Sigmoid colon (tissue), 4 donors: ENCODE measurements around the gene CRNKL1.

Experiments
- POLR2A ChIP-seq, 2 donors: fragments of 450-650 bp; IDR thresholded peaks; one replicate each; pipeline ENCODE4 v1.6.1; 2016; ENCODE audit warnings: antibody characterized with exemption in 2 of 2, mild to moderate bottlenecking in 2 of 2, moderate library complexity in 2 of 2
- POLR2AphosphoS5 ChIP-seq, 4 donors: sonication (generic); formaldehyde crosslinking; IDR thresholded peaks; one replicate each; pipeline ENCODE4 v1.6.1; 2017; ENCODE audit warnings: antibody characterized with exemption in 4 of 4
- TF ChIP-seq, protein P1 (sequence below), 4 experiments: fragments of 450-650 bp in 3 of 4; fragments of 200-600 bp in 1 of 4; IDR thresholded peaks; one replicate each; pipeline ENCODE4 v1.5.1; 2016 to 2019; ENCODE audit warnings: antibody characterized with exemption in 4 of 4, mild to moderate bottlenecking in 3 of 4, moderate library complexity in 2 of 4

DNA sequence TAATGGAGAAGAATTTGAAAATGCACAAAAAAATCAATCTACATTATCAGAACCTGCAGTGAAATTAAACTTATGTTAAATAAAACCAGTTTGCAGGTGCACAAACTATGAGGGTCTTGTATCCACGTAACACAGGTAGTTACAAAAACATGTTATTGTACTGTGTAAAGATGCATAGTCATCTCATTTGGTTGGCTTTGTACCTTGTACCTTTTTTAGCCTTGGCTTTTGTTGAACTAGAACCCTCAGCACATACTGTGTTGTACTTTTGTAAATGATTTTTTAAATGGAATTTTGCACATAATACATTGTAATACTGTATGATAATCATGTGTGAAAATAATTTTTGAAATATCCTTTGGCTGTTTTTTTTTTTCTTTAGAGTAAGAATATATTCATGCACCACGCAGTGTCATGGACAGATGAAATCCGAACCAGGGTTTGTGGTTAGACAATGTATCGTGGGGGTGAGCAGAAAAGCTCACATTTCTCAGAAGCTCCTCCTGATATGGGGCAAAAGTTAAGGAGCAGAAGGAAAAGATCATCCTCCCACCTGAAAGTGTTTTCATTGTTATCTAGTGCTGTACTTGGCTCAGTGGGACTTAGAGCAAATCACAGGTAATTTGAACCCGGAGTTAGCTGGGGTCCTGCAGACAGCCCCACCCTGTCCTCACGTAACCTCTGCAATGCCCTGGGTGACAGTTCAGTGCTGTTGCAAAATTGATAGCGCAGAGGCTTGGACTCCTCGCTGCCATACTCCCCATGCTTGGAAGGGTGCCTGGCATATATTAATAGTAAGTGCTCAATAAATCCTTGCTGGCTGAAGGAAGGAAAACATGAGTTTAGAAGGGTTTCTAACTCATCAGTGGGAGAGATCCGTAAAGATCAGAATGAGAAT is 49.9 kb downstream of the CRNKL1 start:
- TF ChIP-seq, protein P1, sequence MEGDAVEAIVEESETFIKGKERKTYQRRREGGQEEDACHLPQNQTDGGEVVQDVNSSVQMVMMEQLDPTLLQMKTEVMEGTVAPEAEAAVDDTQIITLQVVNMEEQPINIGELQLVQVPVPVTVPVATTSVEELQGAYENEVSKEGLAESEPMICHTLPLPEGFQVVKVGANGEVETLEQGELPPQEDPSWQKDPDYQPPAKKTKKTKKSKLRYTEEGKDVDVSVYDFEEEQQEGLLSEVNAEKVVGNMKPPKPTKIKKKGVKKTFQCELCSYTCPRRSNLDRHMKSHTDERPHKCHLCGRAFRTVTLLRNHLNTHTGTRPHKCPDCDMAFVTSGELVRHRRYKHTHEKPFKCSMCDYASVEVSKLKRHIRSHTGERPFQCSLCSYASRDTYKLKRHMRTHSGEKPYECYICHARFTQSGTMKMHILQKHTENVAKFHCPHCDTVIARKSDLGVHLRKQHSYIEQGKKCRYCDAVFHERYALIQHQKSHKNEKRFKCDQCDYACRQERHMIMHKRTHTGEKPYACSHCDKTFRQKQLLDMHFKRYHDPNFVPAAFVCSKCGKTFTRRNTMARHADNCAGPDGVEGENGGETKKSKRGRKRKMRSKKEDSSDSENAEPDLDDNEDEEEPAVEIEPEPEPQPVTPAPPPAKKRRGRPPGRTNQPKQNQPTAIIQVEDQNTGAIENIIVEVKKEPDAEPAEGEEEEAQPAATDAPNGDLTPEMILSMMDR (IDR thresholded peaks at IDR 0.05), result no peak
- TF ChIP-seq POLR2AphosphoS5 (IDR thresholded peaks at IDR 0.05) (no peak), POLR2A (IDR thresholded peaks at IDR 0.05) (no peak)
